ENCODE measurements around the gene REXO1. TPM values are rescaled to one million over a fixed set of nuclear protein-coding genes. Genes with fewer than 3 reads are reported as not detected.

The REXO1 gene
- total RNA-seq, 4 donors from 2014 or later, result 7.5 to 16.4 (median 15.4) TPM

DNA sequence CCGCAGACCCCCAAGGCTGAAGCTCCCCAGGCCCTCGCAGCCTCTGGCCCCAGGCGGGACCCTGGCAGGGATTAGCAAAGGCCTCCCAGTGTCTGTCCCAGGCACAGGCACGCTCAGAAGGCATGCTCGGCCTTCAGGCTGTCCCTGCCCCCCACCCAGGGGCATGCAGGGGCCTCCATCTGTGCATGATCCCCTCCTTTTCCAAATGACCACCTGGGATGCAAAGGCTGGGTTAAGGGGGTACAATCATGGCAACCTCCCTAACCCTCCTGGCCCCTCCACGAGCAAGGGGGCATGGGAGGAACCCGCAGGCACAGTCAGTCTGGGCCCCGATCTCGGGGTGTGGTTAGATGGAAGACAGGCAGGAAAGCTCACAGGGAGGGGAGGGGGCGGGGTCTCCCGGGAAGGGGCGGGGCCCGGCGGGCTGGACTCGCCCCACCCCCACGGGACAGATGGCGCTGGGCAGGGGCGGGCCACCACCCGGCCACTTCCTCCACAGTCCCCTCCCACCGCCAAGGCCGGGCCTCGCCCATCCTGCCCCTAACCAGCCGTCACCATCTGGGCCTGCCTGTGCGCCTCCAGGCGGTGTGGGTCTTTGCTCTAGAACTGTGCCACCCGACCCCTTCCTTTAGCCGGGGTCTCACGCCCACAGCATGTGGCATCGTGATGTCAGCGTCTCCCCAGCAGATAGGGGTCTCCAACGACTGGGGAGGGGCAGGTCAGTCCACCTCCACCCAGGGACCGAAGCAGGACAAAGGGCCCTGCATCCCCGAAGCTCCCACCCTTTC lies 7.0 kb upstream of the REXO1 start:
- H3K27me3 ChIP-seq, result no peaks in the 10 kb centered on the region
- DNase-seq, result peak; percentile 66
- H3K4me3 ChIP-seq, result peak overlapping the region; percentile 14 to 78 (median 53)
- TF ChIP-seq CTCF (IDR thresholded peaks at IDR 0.05) (peak in 2 of 6 experiments; percentile 5 to 10), POLR2A (IDR thresholded peaks at IDR 0.05) (peak in 3 of 4 donors; percentile 21 to 85 (median 71))
- no peaks in the 10 kb centered on the region for H3K9me3 ChIP-seq
- H3K27ac ChIP-seq, result peak overlapping the region; percentile 92 to 97 (median 96)
- peaks cover 0 to 7% (median 0%) of the 10 kb centered on the region in 3 donors for H3K36me3 ChIP-seq
- peaks cover 73 to 93% (median 85%) of the 10 kb centered on the region in 3 donors for H3K4me1 ChIP-seq
- 0 to 4% methylated on average over 5 to 18 of the region's 33 CpGs for WGBS, 2 donors
- intact Hi-C loops (cut with DNase I), result no loop called here

- H3K9me3 ChIP-seq, result no peaks in the 10 kb centered on the region
- no peaks in the 10 kb centered on the region for H3K27me3 ChIP-seq
- intact Hi-C loops (cut with DNase I), result no loop called here
- peaks cover 66 to 87% (median 79%) of the 10 kb centered on the region in 3 donors for H3K4me1 ChIP-seq
- H3K4me3 ChIP-seq, result peak overlapping the region; percentile 14 to 78 (median 53)
- TF ChIP-seq CTCF (IDR thresholded peaks at IDR 0.05) (no peak), POLR2A (IDR thresholded peaks at IDR 0.05) (no peak)
- WGBS, 2 donors, result 29% methylated on average over 2 of the region's 37 CpGs; no CpG with 5 or more reads in 1 of the 2 donors
- no peak for DNase-seq
- peaks cover 0 to 7% (median 0%) of the 10 kb centered on the region in 3 donors for H3K36me3 ChIP-seq
- peak overlapping the region; percentile 92 to 97 (median 96) for H3K27ac ChIP-seq
These were observed 6.3 kb upstream of the REXO1 start for GRCh38 chr19:1854542-1855039.

- Histone ChIP-seq H3K27me3 (no peaks in the 10 kb centered on the region), H3K27ac (peak overlapping the region; percentile 92 to 97 (median 96)), H3K36me3 (peaks cover 0 to 7% (median 0%) of the 10 kb centered on the region in 3 donors), H3K4me3 (peak overlapping the region; percentile 4 to 78 (median 53)), H3K9me3 (no peaks in the 10 kb centered on the region), H3K4me1 (peaks cover 61 to 85% (median 74%) of the 10 kb centered on the region in 3 donors)
- no peak for TF ChIP-seq POLR2A (IDR thresholded peaks at IDR 0.05)
- no peak for TF ChIP-seq CTCF (IDR thresholded peaks at IDR 0.05)
- no peak for DNase-seq
- intact Hi-C loops (cut with DNase I), result no loop called here
- WGBS, 2 donors, result 47 to 62% methylated on average over 2 to 3 of the region's 16 CpGs
These were observed 5.8 kb upstream of the REXO1 start for GRCh38 chr19:1854039-1854541.

- Histone ChIP-seq H3K9me3 (no peaks in the 10 kb centered on the region), H3K27me3 (no peaks in the 10 kb centered on the region), H3K4me3 (peak overlapping the region in 2 of 4 donors; percentile 13), H3K36me3 (peaks cover 0 to 7% (median 0%) of the 10 kb centered on the region in 3 donors), H3K27ac (peak overlapping the region; percentile 92 to 97 (median 96)), H3K4me1 (peaks cover 55 to 84% (median 68%) of the 10 kb centered on the region in 3 donors)
- intact Hi-C loops (cut with DNase I), result no loop called here
- no peak for DNase-seq
- TF ChIP-seq POLR2A (IDR thresholded peaks at IDR 0.05) (no peak), CTCF (IDR thresholded peaks at IDR 0.05) (peak; percentile 81 to 98 (median 96))
- 0 to 13% methylated on average over 1 to 9 of the region's 27 CpGs for WGBS, 2 donors
These were observed 5.2 kb upstream of the REXO1 start for GRCh38 chr19:1853295-1854038.
